ENCODE measurements around the gene TEDC2.
"Not testable (repeated sequence)": the region's sequence is repeated elsewhere in the genome, so short reads cannot be mapped to it uniquely, and the experiment has no call there.

The TEDC2 gene, protein sequence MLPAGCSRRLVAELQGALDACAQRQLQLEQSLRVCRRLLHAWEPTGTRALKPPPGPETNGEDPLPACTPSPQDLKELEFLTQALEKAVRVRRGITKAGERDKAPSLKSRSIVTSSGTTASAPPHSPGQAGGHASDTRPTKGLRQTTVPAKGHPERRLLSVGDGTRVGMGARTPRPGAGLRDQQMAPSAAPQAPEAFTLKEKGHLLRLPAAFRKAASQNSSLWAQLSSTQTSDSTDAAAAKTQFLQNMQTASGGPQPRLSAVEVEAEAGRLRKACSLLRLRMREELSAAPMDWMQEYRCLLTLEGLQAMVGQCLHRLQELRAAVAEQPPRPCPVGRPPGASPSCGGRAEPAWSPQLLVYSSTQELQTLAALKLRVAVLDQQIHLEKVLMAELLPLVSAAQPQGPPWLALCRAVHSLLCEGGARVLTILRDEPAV

DNA sequence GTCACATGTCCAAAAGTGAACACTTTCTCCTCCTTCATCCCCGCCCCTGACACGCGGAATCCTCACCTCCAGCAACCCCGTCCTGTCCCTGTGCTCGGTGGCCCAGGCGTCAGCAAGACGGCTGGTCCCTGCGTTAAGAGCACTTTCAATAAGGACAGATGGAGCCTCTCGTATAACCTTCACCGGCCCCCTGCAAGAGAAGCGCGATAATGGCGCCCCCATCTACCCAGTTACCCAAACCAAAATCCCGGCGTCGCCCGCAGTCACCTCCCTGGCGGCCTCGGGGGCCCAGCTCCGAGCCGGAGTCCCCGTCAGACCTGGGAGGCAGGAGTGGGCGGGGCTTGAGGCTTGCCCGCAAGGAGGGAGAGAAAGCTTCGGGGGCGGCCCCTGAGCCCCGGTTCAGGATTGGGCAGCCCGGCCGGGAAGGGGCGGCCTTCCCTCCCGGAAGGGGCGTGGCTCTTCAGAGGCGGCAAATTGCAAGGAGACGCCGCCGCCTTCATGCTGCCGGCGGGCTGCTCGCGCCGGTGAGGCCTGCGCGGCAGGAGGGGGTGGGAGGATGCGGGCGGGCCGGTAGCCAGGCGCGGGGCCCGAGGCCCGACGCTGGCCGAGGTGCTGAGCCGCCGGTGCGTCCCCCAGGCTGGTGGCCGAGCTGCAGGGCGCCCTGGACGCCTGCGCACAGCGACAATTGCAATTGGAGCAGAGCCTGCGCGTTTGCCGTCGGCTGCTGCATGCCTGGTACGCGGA is at the start of gene TEDC2:
Gene TEDC2, plus strand, starts transcription at position 463 of the 744 bp plus-strand sequence. Its CDS starts 36 bp downstream, at position 499.
- DNase-seq: peak; percentile 97

DNA sequence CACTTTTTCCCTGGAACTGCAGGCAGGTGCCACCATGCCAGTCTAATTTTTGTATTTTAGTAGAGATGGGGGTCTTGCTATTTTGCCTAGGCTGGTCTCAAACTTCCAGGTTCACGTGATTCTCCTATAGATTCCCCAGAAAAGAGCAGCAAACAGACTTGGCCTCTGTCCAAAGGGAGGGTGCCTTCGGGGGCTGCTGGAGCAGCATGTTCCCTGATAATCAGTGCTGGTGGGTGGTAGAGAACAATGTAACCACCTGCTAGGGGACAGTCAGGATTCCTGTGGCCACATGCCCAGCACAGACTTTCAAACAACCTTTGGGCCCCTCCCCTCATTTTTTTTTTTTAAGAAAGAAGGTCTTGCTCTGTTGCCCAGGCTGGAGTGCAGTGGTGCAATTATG is 44.8 kb upstream of the TEDC2 start:
- DNase-seq: no peak

DNA sequence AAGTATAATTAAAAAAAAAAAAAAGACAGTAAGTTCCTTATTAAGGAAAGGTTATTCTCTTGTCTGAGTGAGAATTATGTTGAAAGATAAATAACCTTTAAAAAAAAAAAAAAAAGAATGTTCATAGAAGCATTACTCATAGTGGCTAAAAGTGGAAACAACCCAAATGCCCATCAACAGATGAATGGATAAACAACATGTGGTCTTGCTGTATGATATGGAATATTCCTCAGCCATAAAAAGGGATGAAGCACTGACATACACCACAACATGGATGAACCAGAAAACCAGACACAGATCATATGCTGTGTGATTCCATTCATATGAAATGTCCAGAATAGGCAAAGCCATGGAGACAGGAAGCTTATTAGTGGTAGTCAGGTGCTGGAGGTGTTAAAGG is 39.9 kb upstream of the TEDC2 start:
- DNase-seq: no peak

DNA sequence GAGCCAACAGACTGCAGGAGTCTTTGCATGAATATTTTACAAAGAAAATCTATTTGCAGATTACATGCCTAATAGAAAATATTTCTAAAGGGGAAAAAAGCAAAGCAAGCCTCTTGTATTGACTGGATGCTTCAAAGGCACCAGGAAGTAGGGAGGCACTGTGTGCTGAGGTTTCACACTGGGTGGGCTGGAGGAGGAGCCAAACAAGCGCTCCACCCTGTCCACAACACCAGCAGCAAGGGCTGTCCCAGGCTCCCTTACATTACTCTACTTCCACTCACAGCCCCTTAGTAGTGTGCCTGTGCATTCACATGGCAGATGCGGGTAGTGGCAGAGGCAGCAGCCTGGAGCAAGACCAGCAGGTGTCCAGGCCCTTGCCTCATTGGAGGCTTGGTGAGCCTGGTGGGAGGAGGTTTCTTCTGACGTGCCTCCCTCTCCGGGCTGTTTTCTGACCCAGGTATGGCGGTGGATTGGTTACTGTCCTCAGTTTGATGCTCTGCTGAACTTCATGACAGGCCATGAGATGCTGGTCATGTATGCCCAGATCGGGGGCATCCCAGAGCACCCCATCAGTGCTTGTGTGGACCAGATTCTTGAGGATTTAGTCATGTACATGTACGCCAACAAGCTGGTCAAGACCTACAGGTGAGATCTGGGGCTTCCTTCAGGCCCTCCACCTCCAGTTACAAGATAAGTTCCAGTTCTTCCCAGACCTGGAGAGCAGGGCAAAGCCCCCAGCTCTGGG is 37.6 kb upstream of the TEDC2 start:
- DNase-seq: no peak

DNA sequence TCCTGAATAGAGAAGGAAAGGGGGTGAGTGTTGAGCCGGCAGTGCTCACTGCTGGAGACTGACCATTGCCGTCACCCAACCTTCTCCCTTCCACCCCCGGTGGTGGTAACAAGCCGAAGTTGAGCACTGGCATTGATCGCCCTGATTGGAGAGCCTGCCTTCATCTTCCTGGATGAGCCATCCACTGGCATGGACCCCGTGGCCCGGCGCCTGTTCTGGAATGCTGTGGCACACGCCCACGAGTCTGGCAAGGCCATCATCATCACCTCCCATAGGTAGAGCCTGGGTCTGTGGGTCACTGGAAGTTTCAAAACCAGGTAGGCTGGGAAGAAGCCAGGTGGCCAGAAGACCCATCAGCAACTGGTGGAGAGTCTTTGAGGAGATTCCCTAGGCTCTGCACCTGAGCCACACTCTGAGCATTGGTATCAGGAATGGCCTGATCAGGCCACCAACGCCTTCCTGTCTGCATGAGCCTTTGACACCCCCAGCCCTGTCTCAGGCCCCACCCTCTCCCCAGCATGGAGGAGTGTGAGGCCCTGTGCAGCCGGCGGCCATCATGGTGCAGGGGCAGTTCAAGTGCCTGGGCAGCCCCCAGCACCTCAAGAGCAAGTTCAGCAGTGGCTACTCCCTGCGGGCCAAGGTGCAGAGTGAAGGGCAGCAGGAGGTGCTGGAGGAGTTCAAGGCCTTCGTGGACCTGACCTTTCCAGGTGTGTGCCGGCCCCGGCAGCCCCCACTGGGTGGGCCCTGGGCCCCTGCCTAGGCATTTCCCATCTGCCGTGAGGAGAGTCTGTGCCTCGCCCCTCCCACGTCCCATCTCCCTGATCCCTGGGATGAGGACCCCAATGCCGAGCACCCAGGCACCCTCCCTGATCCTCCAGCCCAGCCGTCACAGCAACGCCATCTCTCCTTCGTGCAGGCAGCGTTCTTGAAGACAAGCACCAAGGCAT is 35.6 kb upstream of the TEDC2 start:
- no peak for DNase-seq

DNA sequence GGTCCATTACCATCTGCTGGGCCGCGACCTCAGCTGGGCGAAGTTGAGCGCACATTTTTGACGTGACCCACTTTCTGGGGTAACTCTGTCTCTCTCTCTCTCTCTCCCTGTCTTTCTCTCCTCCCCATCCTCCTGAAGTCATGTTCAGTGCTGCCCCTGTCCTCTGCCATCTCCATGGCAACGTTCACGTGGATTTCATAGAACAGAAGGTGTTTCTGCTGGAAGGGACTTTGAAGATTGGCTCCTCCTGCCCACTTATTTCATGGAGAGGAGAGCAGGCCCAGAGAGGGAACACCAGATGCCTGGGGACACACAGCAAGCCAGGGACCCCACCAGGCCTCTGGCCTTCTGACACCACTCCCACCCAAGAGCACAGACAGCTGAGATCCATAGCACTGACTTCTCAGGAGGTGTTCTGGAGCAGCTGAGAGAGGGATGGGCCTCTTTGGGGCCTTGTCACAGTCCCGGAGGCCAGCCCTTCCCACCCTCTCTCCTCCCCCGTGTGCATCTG is 34.8 kb upstream of the TEDC2 start:
- DNase-seq: no peak

DNA sequence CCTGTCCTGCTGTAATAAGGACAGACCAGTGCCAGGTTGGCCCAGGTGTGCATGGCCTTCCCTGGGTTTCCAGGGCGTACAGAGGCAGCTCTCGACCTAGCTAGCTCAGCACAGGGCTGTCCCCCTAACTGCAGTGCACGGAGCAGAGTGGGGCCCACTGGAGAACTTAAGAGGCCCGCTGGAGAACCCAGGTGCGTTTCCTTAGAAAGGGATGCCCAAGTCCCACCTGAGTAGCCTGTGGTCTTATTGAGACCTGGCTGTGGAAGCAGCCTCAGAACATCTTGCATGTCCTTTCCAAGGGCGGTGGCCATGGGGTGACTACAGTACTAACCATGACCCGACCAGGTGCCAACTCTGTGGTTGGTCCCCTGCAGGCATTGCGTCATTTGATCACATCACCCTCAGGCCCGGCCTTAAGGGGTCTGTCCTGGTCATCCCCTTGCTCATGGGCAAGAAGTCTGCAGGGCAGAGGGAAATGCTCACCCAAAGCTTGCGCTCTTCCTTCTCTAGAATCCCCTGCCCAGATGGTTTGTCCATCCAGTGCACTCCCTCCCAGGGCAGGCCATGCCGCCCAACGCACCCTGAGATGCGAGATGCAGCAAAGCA is 34.0 kb upstream of the TEDC2 start:
- no peak for DNase-seq

DNA sequence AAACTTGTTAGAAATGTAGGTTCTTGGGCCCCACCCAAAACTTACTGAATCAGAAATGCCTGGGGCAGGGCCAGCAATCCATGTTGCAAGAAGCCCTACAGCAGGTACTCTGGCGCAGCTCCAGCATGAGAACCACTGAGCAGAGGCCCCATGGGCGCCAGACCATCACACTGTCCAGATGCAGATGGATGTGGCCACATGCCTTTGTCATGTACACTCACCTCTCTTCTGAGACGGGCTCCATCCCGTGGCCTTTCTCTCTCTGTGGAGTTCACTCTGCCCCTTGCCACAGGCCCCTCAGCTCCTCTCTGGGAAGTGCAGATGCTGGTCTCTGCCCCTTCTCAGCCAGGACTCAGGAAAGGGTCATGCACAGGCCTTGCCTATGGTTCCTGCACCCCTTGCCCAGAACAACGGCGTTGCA is 33.0 kb upstream of the TEDC2 start:
- DNase-seq: no peak

DNA sequence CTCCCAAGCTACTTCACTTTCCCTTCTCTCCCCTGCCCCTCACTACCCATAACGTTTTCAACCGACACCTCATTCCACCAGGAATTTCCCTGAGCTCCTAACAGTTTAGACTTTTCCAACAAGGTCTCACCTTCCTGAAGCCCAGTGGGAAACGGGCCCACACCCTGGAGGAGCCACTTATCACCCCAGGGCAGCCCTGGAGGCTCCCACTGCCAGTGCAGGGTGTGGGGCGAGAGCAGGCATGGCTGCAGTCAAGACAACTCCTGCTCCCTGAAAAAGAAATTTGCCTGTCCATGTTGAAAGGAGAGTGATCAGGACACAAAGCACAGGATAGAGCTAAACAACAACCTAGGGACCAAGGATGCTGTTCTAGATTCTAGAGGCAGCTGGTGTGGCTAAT is 32.4 kb upstream of the TEDC2 start:
- no peak for DNase-seq

DNA sequence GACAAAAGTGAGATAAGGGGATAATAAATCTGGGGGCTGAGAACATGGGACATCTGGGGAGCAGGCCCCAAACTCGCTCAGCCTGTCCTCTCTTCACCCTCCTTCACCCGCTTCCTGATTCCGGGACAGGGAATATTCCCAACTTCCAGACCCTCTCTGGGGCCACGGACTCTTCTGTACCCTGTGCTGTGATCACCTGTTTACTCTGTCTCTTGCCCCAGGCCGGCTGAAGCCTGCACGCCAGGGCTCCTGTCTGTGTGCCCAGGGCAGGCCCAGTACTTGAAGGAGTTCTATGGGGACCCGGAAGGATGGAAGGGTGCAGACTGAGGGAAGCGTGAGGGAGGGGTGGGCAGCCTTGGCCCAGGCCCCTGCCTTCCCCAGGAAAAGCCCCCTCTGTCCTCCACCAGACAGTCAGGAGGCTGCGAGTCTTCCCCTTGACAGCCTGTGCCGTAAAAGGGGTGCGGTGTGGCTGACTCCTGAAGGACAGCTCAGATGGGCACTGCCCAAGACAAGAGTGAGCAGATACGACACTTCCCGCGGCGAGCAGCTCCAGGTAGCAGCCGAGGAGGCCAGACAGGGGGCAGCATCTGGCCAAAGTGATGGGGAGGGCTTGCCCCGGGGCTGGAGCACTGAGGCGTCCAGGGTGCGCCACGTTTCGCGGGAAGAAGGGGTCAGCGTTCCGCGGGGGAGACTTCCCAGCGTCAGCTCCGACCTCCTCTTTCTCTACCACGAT is 31.7 kb upstream of the TEDC2 start:
- peak; percentile 68 for DNase-seq

DNA sequence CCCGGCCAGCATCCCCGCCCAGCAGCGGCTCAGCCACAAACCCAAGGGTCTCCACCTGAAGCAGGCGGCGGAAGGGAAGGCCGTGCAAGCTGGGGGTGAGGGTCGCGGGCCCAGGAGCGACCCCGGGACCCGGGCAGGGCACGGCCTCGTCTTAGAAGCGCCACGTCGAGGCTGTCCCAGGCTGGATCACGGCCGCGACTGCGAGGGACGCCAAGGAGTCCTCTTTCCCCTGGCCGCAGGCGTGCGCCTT is 31.2 kb upstream of the TEDC2 start:
- no peak for DNase-seq

DNA sequence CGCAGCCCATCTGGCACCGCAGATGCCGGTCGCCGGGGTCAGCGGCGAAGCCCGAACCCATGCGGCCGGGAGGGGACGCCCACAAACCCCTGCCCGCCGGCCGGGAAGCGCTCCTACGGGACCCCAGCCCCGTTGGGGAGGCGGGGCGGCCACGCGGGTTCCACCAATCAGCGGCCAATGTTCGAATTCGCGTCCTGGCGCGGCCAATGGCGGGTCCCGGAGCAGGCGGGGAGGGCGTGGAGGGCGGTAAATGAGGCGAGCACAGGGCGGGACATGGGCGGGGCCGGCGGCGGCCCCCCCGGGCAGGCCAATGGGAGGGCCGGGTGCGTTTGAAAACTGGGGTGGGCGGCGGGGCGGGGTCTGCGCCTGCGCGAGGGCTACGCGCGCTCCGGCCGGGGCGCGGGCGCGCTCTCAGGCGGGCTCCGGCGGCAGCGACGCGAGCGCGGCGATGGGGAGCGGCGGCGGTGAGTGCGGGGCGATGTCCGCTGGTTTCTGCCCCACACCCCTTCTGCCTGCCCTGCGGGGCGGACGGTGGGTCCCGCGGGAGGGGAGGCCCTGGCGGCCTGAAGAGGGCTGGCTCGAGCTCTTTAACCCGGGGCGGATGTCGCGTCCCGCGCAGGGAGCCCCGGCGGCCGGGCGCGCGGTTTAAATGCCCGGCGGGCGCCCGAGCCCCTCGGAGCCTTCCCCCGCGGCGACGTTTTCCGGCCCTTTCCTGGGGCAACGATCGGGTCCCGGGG is 30.7 kb upstream of the TEDC2 start, which contains the start of gene CCNF:
Gene CCNF, plus strand, starts transcription at position 414 of the 737 bp plus-strand sequence. Its CDS starts 35 bp downstream, at position 449.
- peak; percentile 99 for DNase-seq

DNA sequence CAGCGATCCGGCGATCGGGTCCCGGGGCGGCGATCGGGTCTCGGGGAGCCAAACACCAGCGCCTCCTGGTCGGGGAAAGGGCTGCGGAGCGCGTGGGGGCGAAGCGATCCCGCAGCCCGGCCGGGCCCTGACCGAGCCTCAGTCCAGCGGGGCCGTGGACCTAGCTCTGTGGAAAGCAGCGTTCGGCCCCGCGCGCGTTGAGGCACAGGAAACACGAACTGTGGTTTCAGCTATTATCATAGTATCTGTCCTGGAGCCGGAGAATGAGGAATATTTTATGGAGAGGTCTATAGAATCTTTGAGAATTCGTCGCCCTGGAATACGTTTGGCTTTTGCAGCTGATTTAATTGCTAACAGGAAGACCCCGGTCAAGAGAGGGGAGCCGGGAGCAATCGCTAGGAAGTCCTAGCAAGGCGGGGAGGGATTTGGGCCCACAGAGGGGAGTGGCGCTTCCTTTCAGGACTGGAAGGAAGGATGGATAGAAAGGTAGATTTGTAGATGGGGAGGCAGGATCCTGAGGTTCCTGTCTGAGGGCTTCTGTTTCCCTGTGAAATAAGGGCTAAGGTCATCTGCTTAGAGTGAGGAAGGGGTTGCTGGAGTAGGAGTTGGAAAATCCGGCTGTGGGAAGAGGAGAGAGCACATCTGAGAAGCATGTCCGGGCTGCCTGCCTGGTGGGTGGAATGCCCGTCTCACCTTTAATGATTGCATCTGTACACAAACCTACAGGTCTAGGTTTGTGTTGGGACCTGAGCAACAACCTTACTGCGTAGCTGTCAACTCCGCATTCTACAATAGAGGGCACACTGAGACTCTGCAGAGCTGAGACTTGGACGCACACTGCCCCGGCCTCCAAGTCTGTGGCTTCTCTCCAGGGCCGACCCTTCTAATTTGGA is 29.9 kb upstream of the TEDC2 start:
- no peak for DNase-seq

DNA sequence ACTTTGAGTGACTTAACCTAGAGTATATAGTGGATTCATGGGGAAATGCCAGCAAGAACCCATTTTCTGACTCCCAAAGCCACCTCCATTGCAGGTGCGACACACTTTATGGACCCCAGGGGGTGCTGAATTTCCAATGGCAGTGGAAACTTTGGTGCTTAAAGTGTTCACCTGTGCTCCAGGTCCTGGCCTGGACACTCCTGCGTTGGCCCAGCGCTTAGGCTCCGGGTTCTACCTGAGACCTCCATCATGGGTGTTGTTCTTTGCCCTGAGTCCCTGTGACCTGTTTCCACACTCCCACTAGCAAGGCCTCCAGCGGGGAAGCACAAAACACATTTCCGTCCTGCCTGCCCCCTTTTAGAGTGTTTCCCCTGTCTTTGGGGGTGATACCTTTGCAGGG is 27.6 kb upstream of the TEDC2 start:
- DNase-seq: no peak

DNA sequence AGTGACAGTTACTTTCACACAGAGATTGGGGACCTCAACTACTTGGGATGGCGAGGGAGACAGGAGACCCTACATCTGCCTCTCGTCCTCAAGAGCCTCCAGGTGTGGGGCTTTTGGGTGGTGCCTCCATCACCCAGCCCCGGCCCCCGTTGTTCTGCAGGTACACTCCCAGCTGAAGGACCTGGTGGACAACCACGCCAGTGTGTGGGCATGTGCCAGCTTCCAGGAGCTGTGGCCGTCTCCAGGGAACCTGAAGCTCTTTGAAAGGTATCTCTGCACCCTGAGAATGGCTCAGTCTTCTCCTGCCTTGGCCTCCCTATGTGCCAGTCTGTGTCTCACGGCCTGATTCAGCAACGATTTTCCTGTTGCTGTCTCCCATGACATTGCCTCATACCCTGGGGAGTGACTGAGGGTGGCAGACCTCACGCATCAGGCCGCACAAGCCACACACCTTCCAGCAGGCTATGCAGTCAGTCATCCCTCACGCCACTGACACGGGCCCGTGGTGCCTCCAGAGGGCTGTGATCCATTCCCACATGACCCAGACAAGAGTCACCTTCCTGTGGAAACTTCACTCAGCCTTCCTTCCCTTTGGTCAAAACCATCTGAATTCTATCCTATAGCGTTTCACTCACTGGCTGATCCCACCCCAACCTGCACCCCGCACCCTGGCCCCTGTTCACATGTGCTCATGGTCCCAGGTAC is 27.0 kb upstream of the TEDC2 start:
- no peak for DNase-seq

DNA sequence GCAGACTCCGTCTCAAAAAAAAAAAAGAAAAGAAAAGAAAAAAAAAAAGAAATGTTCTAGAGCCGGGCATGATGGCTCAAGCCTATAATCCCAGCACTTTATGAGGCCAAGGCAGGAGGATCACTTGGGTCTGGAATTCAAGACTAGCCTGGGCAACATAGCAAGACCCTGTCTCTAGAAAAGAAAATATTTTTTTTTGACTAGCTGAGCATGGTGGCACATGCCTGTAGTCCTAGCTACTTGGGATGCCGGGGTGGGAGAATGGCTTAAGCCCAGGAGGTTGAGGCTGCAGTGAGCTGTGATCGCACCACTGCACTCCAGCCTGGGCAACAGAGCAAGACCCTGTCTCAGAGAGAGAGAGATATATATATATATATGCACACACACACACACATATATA is 24.7 kb upstream of the TEDC2 start:
- DNase-seq: not testable (repeated sequence)

DNA sequence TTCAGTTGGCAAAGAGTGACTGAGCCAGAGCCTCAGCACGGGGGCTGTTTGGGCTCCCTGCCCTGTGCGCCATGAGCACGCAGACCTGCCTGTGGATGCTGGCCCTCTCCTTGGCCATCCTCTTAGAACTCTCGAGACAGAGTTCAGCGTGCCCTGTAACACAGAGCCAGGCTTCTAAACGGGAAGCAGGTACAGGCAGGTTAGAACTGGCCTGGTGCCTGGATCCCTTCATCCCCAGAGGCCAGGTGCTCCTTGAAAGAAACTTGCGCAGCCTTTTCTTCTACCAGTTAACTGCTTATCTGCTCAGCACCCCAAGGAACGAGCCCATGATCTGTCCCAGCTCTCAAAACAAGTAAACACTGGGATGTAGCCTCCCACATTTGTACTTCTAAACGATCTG is 23.8 kb upstream of the TEDC2 start:
- DNase-seq: no peak

DNA sequence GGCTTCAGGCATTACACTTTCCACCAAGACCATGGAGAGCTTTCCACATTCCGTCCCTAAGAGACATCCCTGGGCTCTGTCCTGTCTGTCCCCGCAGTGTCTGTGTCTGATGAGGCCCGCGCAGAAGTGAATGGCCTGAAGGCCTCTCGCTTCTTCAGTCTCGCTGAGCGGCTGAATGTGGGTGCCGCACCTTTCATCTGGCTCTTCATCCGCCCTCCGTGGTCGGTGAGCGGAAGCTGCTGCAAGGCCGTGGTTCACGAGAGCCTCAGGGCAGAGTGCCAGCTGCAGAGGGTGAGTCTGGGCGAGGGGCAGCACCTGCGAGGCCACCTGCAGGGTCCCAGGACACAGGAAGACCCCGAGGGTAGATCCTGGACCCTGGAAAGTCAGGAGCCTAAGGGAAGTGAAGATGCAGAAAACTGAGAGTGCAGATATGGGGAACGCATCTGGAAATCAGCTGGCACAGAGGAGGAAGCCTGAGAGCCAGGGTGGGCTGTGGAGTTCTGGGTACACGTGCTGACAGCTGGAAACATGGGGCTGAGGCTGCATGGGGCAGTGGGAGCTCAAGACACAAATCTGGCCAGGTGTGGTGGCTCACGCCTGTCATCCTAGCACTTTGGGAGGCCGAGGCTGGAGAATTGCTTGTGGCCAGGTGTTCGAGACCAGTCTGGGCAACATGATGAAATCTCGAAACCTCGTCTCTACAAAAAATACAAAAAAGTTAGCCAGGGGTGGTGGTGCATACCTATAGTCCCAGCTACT is 22.7 kb upstream of the TEDC2 start:
- no peak for DNase-seq
